ENCODE measurements around the gene TP53TG5.

DNA sequence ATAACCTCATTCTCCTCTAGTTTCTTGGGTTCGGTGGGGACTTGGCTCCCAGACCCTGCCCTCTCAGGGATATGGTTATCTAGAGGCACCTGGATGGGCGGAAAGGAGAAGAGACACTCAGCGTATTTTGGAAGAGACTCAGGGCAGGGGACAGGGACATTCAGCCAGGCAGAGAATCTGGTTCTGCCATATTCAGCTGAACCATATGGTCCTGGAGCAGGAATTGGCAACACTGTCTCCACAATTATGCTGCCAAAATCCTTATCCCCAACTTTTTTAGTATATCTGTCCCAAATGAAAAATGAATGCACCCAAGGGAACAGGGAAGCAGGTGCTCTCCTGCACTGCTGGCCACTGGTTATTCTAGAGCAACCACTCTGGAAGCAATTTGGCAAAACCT, 47.6 kb downstream of the TP53TG5 start:
- TF ChIP-seq, protein P1, sequence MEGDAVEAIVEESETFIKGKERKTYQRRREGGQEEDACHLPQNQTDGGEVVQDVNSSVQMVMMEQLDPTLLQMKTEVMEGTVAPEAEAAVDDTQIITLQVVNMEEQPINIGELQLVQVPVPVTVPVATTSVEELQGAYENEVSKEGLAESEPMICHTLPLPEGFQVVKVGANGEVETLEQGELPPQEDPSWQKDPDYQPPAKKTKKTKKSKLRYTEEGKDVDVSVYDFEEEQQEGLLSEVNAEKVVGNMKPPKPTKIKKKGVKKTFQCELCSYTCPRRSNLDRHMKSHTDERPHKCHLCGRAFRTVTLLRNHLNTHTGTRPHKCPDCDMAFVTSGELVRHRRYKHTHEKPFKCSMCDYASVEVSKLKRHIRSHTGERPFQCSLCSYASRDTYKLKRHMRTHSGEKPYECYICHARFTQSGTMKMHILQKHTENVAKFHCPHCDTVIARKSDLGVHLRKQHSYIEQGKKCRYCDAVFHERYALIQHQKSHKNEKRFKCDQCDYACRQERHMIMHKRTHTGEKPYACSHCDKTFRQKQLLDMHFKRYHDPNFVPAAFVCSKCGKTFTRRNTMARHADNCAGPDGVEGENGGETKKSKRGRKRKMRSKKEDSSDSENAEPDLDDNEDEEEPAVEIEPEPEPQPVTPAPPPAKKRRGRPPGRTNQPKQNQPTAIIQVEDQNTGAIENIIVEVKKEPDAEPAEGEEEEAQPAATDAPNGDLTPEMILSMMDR (optimal IDR thresholded peaks at IDR 0.05 in 1 of 3, IDR thresholded peaks at IDR 0.05 in 1 of 3, conservative IDR thresholded peaks at IDR 0.05 in 1 of 3; ENCODE audit: extremely low read depth in 1 of 3, insufficient read depth in 2 of 3, low read length in 3 of 3) = no peak
- no peak for TF ChIP-seq EZH2 (IDR thresholded peaks at IDR 0.05; ENCODE audit: low read length)

Measured in keratinocyte (primary cell).